H1 (cell line): ENCODE results near the gene C21orf91. TPM values are rescaled to one million over a fixed set of nuclear protein-coding genes. Genes with fewer than 3 reads are reported as not detected.

ENCODE experiments used
- CTCF ChIA-PET: fragments of 300-600 bp; sonication (Branson Sonifier 250); formaldehyde crosslinking; loops from one replicate; lab custom pipeline; 2021; ENCODE audit not compliant: partially characterized antibody; lab: Charles Lee
- POLR2A ChIA-PET: fragments of 300-600 bp; sonication (Branson Sonifier 250); formaldehyde crosslinking; loops from one replicate; lab custom pipeline; 2021; ENCODE audit warnings: inconsistent platforms; ENCODE audit not compliant: partially characterized antibody; lab: Charles Lee
- DNase-seq, 2 experiments: peaks; one replicate each; pipeline versions ENCODE4 v3.0.0 to v3.0.0-alpha.2; 2010 to 2022; ENCODE audit warnings: low spot score in 2 of 2, low read depth in 1 of 2, mixed read lengths in 1 of 2
- FAIRE-seq: peaks from 2 replicates; lab custom pipeline; 2011; peaks lifted over from hg19 to GRCh38; lab: Jason Lieb, UNC
- H2AFZ ChIP-seq: 2 replicates; pipeline ENCODE4 v1.8.1; 2012; ENCODE audit warnings: low read length, inconsistent platforms
- H2AK5ac ChIP-seq: 2 replicates; pipeline ENCODE4 v1.6.1; 2013; ENCODE audit warnings: low read depth, low read length
- H2BK120ac ChIP-seq: replicated peaks from 2 replicates; pipeline ENCODE3; 2013; ENCODE audit warnings: low read depth, low read length, inconsistent platforms
- H2BK12ac ChIP-seq: 2 replicates; pipeline ENCODE4 v1.6.1; 2013; ENCODE audit warnings: low read depth, low read length
- H2BK15ac ChIP-seq: 2 replicates; pipeline ENCODE4 v1.6.1; 2013; ENCODE audit warnings: low read length
- H2BK20ac ChIP-seq: 2 replicates; pipeline ENCODE4 v1.6.1; 2013; ENCODE audit warnings: low read length
- H2BK5ac ChIP-seq: 2 replicates; pipeline ENCODE4 v1.6.1; 2013; ENCODE audit warnings: low read depth, low read length
- H3K14ac ChIP-seq: 2 replicates; pipeline ENCODE4 v1.6.1; 2013; ENCODE audit warnings: inconsistent platforms; ENCODE audit not compliant: insufficient read length
- H3K18ac ChIP-seq: 2 replicates; pipeline ENCODE4 v1.6.1; 2013; ENCODE audit warnings: low read length; ENCODE audit errors: extremely low read depth
- H3K23ac ChIP-seq: 2 replicates; pipeline ENCODE4 v1.6.1; 2013; ENCODE audit warnings: inconsistent platforms; ENCODE audit not compliant: insufficient read length
- H3K23me2 ChIP-seq: 2 replicates; pipeline ENCODE4 v1.6.1; 2013; ENCODE audit warnings: low read depth, low read length
- H3K27ac ChIP-seq: 2 replicates; pipeline ENCODE4 v1.6.1; 2011; ENCODE audit warnings: low read depth, low read length, inconsistent platforms
- H3K27me3 ChIP-seq, 4 experiments: replicated peaks in 1 of 4; 1 replicate in 1 of 4; 2 replicates in 3 of 4; pipeline versions ENCODE4 v1.6.1 to v1.8.1; 2011 to 2013; ENCODE audit warnings: low read length in 3 of 4, mild to moderate bottlenecking in 3 of 4, inconsistent platforms in 2 of 4, mixed read lengths in 2 of 4, moderate library complexity in 1 of 4; ENCODE audit not compliant: control insufficient read depth in 3 of 4, insufficient read depth in 3 of 4; ENCODE audit errors: extremely low read depth in 1 of 4
- H3K36me3 ChIP-seq, 4 experiments: 2 replicates each; pipeline versions ENCODE4 v1.6.1 to v1.8.1; 2011 to 2013; ENCODE audit warnings: mild to moderate bottlenecking in 4 of 4, low read length in 3 of 4, moderate library complexity in 2 of 4, control low read depth in 1 of 4, inconsistent platforms in 1 of 4; ENCODE audit not compliant: insufficient read depth in 4 of 4, control insufficient read depth in 2 of 4
- H3K4ac ChIP-seq: replicated peaks from 2 replicates; pipeline ENCODE3; 2013; ENCODE audit warnings: low read length, low read depth, mixed read lengths, inconsistent platforms; ENCODE audit not compliant: insufficient read length
- H3K4me1 ChIP-seq, 4 experiments: replicated peaks in 1 of 4; 1 replicate in 1 of 4; 2 replicates in 3 of 4; pipeline versions ENCODE4 v1.6.1 to v1.8.1; 2011 to 2013; ENCODE audit warnings: low read length in 3 of 4, inconsistent platforms in 2 of 4, mixed read lengths in 1 of 4; ENCODE audit not compliant: insufficient read depth in 4 of 4, control insufficient read depth in 3 of 4
- H3K4me2 ChIP-seq, 2 experiments: 2 replicates each; pipeline versions ENCODE4 v1.6.1 to v1.8.1; 2011 to 2013; ENCODE audit warnings: low read depth in 2 of 2, low read length in 2 of 2, control low read depth in 1 of 2, inconsistent platforms in 1 of 2, mild to moderate bottlenecking in 1 of 2; ENCODE audit not compliant: insufficient read depth in 1 of 2
- H3K4me3 ChIP-seq, 4 experiments: fragments of 200-600, 300-600 bp in 1 of 4; sonication (generic), shearing (Covaris generic), sonication (Bioruptor Twin) in 1 of 4; 2 replicates each; pipeline versions ENCODE4 v1.5.1 to v1.8.1; 2011 to 2016; ENCODE audit warnings: low read length in 4 of 4, low read depth in 3 of 4, control low read depth in 2 of 4, inconsistent platforms in 2 of 4, mild to moderate bottlenecking in 2 of 4, mixed read lengths in 1 of 4, moderate library complexity in 1 of 4; ENCODE audit not compliant: insufficient read depth in 2 of 4; ENCODE audit errors: extremely low read depth in 1 of 4
- H3K56ac ChIP-seq: replicated peaks from 2 replicates; pipeline ENCODE3; 2013; ENCODE audit warnings: low read depth, mild to moderate bottlenecking, mixed read lengths, low read length, inconsistent platforms; ENCODE audit not compliant: insufficient read length
- H3K79me1 ChIP-seq: 2 replicates; pipeline ENCODE4 v1.6.1; 2013; ENCODE audit warnings: low read depth, low read length, control low read depth
- H3K79me2 ChIP-seq, 2 experiments: 2 replicates each; pipeline versions ENCODE4 v1.6.1 to v1.8.1; 2012 to 2013; ENCODE audit warnings: low read length in 2 of 2, mild to moderate bottlenecking in 2 of 2, inconsistent platforms in 1 of 2; ENCODE audit not compliant: insufficient read depth in 2 of 2, control insufficient read depth in 1 of 2
- H3K9ac ChIP-seq, 4 experiments: replicated peaks in 1 of 4; 1 replicate in 1 of 4; 2 replicates in 3 of 4; pipeline versions ENCODE4 v1.6.1 to v1.8.1; 2011 to 2013; ENCODE audit warnings: low read depth in 3 of 4, low read length in 3 of 4, control low read depth in 2 of 4, mild to moderate bottlenecking in 2 of 4, moderate library complexity in 2 of 4, inconsistent platforms in 1 of 4; ENCODE audit errors: extremely low read depth in 1 of 4
- H3K9me3 ChIP-seq, 2 experiments: 2 replicates each; pipeline versions ENCODE4 v1.6.1 to v1.8.1; 2012 to 2013; ENCODE audit warnings: mild to moderate bottlenecking in 2 of 2, moderate library complexity in 2 of 2, control low read depth in 1 of 2, inconsistent platforms in 1 of 2, low read depth in 1 of 2, low read length in 1 of 2, mixed read lengths in 1 of 2; ENCODE audit not compliant: insufficient read depth in 2 of 2
- H4K20me1 ChIP-seq, 2 experiments: replicated peaks in 1 of 2; 2 replicates each; pipeline versions ENCODE3 to v1.8.1; 2011 to 2013; ENCODE audit warnings: inconsistent platforms in 2 of 2, low read length in 2 of 2, mild to moderate bottlenecking in 1 of 2; ENCODE audit not compliant: insufficient read depth in 2 of 2, control insufficient read depth in 1 of 2
- H4K5ac ChIP-seq: 2 replicates; pipeline ENCODE4 v1.6.1; 2013; ENCODE audit warnings: low read length, low read depth, mixed read lengths, inconsistent platforms; ENCODE audit not compliant: insufficient read length
- H4K8ac ChIP-seq: 2 replicates; pipeline ENCODE4 v1.8.0; 2013; ENCODE audit warnings: mild to moderate bottlenecking, moderate library complexity, low read length, inconsistent platforms; ENCODE audit not compliant: insufficient read depth; ENCODE audit errors: extremely low read depth
- H4K91ac ChIP-seq: replicated peaks from 2 replicates; pipeline ENCODE3; 2013; ENCODE audit warnings: low read length, mixed read lengths, inconsistent platforms; ENCODE audit not compliant: insufficient read length
- ASH2L ChIP-seq: fragments of 200-600, 300-600 bp; sonication (generic); IDR thresholded peaks from one replicate; pipeline ENCODE4 v1.7.1; 2017; ENCODE audit warnings: low read length
- KDM4A ChIP-seq: IDR thresholded peaks from one replicate; pipeline ENCODE4 v1.7.1; 2012; ENCODE audit warnings: low read depth, mild to moderate bottlenecking, moderate library complexity, low read length, inconsistent platforms; ENCODE audit not compliant: severe bottlenecking
- NANOG ChIP-seq: IDR thresholded peaks from 2 replicates; pipeline ENCODE4 v1.6.1; 2011; ENCODE audit warnings: low read length, low read depth, mild to moderate bottlenecking, inconsistent platforms; ENCODE audit not compliant: insufficient read depth, poor library complexity, severe bottlenecking
- RAD21 ChIP-seq, 2 experiments: IDR thresholded peaks in 1 of 2; conservative IDR thresholded peaks in 1 of 2; 2 replicates each; pipeline ENCODE4 v1.6.1; 2011; ENCODE audit warnings: low read depth in 2 of 2, low read length in 2 of 2, improper control_type of control experiment in 1 of 2, inconsistent platforms in 1 of 2, mild to moderate bottlenecking in 1 of 2, moderate library complexity in 1 of 2
- RBBP5 ChIP-seq: IDR thresholded peaks from 2 replicates; pipeline ENCODE4 v1.7.1; 2012; ENCODE audit warnings: low read depth, mild to moderate bottlenecking, inconsistent platforms, low read length, moderate library complexity, borderline replicate concordance
- RFX5 ChIP-seq: IDR thresholded peaks from 2 replicates; pipeline ENCODE4 v1.6.1; 2011; ENCODE audit warnings: low read depth, low read length, improper control_type of control experiment, borderline replicate concordance
- RXRA ChIP-seq: IDR thresholded peaks from 2 replicates; pipeline ENCODE4 v1.6.1; 2011; ENCODE audit warnings: low read depth, mild to moderate bottlenecking, low read length, moderate library complexity; ENCODE audit not compliant: insufficient read depth
- SP2 ChIP-seq: IDR thresholded peaks from 2 replicates; pipeline ENCODE4 v1.6.1; 2012; ENCODE audit warnings: mild to moderate bottlenecking, low read length, inconsistent platforms
- TEAD4 ChIP-seq: IDR thresholded peaks from 2 replicates; pipeline ENCODE4 v1.6.1; 2012; ENCODE audit warnings: low read depth, low read length, inconsistent platforms, mixed read lengths
- YY1 ChIP-seq: IDR thresholded peaks from 2 replicates; pipeline ENCODE4 v1.6.1; 2011; ENCODE audit warnings: low read depth, mild to moderate bottlenecking, low read length
- WGBS, 2 experiments: shearing (Covaris generic) in 1 of 2; methylation state at CpG; one replicate each; pipeline versions ENCODE4 v1.1.6 to v1.1.7; 2013 to 2015; ENCODE audit warnings: low lambda C conversion rate in 2 of 2, mixed read lengths in 2 of 2, inconsistent platforms in 1 of 2, low coverage in 1 of 2, missing lambda C conversion rate in 1 of 2; ENCODE audit not compliant: insufficient replicate concordance in 2 of 2, insufficient coverage in 1 of 2, insufficient read length in 1 of 2; ENCODE audit errors: extremely low coverage in 1 of 2, missing lambda C conversion rate in 1 of 2; 5-methylcytosine and 5-hydroxymethylcytosine counted together
- polyA plus RNA-seq, 7 experiments: library from polyadenylated mRNA; depleted of rRNA in 3 of 7; stranded (reverse) in 5 of 7; unstranded in 2 of 7; fragments of >200 nt in 5 of 7; fragments of 200-250 nt in 2 of 7; gene quantifications; 1 replicate in 5 of 7; 2 replicates in 1 of 7; 4 replicates in 1 of 7; pipeline versions ENCODE4 v1.2.1 to v1.2.3, GENCODE V29; 2011 to 2013; ENCODE audit warnings: missing spikeins in 2 of 7, mixed read lengths in 2 of 7
- total RNA-seq: library from RNA; stranded (reverse); fragmentation: NEBNext Ultra II Directional; extraction: Animal tissue kit (Norgen Biotek cat#: 25700); gene quantifications from 2 replicates; pipeline ENCODE4 v1.2.1, GENCODE V29; 2021
- TF ChIP-seq, protein P1 (sequence below): IDR thresholded peaks from 2 replicates; pipeline ENCODE4 v1.6.1; 2012; ENCODE audit warnings: inconsistent platforms

C21orf91 gene
- total and polyA plus RNA-seq, 2 of the 8 experiments (the other 6 are each of a cell fraction or from before 2014, with no cell fraction given), result 4.9 to 33.6 TPM

DNA sequence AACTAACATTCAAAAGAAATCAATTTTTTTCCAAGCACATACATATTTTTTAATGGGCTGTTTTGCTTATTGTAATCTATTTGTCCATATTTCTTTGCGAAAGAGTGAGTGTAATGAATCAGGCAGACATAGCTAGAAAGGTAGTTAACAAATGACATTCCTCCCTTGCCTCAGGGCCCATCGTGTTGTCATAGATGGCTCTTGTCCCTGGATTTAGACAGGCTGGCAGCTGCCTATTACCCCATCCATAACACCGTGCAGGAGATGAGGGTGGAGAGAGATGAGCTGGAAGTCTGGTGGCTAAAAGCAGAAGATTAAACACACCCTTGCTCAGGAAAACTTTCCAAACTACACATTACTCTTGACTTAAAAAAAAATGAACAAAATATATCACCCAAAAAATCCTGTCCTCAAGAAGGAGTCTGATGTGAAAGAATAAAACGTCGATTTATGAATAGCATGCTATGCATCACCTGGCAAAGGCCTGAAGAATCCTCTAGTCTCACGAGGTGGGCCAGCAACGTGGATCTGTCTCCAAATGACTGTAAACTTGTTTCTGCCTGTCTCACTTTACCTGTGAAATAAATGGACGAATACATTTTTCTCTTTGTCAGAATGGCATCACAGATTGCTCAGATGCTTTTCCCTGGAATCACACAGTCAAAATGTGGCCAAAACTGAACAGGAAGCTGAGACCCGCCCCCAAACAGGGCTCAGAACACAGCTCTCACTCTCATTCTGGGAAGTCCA, 55.7 kb downstream of the C21orf91 start:
- no peaks in the 10 kb centered on the region for H3K27me3 ChIP-seq
- CTCF ChIA-PET, result no interaction called here

More for the DNA sequence above, 55.7 kb downstream of the C21orf91 start:
- 87% methylated on average over 9 of the region's 9 CpGs; no CpG with 5 or more reads in 1 of the 2 experiments for whole genome bisulfite sequencing, 2 experiments
- Histone ChIP-seq H3K14ac (no peak overlapping the region), H3K4me2 (no peak overlapping the region), H2BK12ac (no peak overlapping the region), H4K8ac (no peak overlapping the region), H2BK20ac (no peak overlapping the region), H3K56ac (no peak overlapping the region), H3K4me3 (no peak overlapping the region), H3K4me1 (no peaks in the 10 kb centered on the region), H3K9me3 (0 out of 4 replicates have a peak, but pooled peaks cover 0 to 3% of the 10 kb centered on the region in 2 experiments), H2BK5ac (no peak overlapping the region), H2BK120ac (no peak overlapping the region), H3K79me1 (no peaks in the 10 kb centered on the region), H4K5ac (no peak overlapping the region), H3K23me2 (no peaks in the 10 kb centered on the region), H3K79me2 (no peaks in the 10 kb centered on the region), H3K27ac (no peak overlapping the region), H2AFZ (no peak overlapping the region), H4K20me1 (no peaks in the 10 kb centered on the region), H2BK15ac (no peak overlapping the region), H3K9ac (no peak overlapping the region), H4K91ac (no peak overlapping the region), H3K23ac (no peak overlapping the region), H3K4ac (no peak overlapping the region), H3K36me3 (no peaks in the 10 kb centered on the region), H2AK5ac (no peak overlapping the region), H3K18ac (no peak overlapping the region)
- POLR2A ChIA-PET, result no interaction called here
- DNase-seq (no peak), FAIRE-seq (no peak)
- TF ChIP-seq RXRA (no peak), KDM4A (no peak), RBBP5 (no peak), SP2 (no peak), ASH2L (no peak), YY1 (no peak), NANOG (no peak), RAD21 (IDR thresholded peaks at IDR 0.05 in 1 of 2, conservative IDR thresholded peaks at IDR 0.05 in 1 of 2; ENCODE audit: low read depth in 2 of 2, low read length in 2 of 2) (no peak), RFX5 (no peak), TEAD4 (no peak)
- TF ChIP-seq, protein P1, sequence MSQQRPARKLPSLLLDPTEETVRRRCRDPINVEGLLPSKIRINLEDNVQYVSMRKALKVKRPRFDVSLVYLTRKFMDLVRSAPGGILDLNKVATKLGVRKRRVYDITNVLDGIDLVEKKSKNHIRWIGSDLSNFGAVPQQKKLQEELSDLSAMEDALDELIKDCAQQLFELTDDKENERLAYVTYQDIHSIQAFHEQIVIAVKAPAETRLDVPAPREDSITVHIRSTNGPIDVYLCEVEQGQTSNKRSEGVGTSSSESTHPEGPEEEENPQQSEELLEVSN, result no peak
